Mammary epithelial cell (primary cell): ENCODE measurements around the gene GON4L.

Experiments used
- CTCF ChIP-seq, 2 donors: IDR thresholded peaks in 1 of 2; conservative IDR thresholded peaks in 1 of 2; 2 replicates each; pipeline ENCODE4 v1.5.1; 2011 to 2012; ENCODE audit warnings: inconsistent platforms in 2 of 2, low read length in 2 of 2, mild to moderate bottlenecking in 2 of 2, control low read depth in 1 of 2, low read depth in 1 of 2; ENCODE audit not compliant: insufficient read depth in 1 of 2; ENCODE audit errors: extremely low read depth in 1 of 2
- EZH2 ChIP-seq: IDR thresholded peaks from 2 replicates; pipeline ENCODE4 v1.6.1; 2012; ENCODE audit warnings: low read length, inconsistent platforms, borderline replicate concordance

- TF ChIP-seq CTCF (conservative IDR thresholded peaks at IDR 0.05 in 1 of 2, IDR thresholded peaks at IDR 0.05 in 1 of 2; ENCODE audit: extremely low read depth in 1 of 2, insufficient read depth in 1 of 2, low read depth in 1 of 2, low read length in 2 of 2), result no peak
- no peak for TF ChIP-seq EZH2
Measured at GRCh38 chr1:155709391-155709790, 147.6 kb downstream of the GON4L start.
